ENCODE data around the gene SNX6. TPM values are rescaled to one million over a fixed set of nuclear protein-coding genes. Genes with fewer than 3 reads are reported as not detected.
"Not testable (repeated sequence)": the region's sequence is repeated elsewhere in the genome, so short reads cannot be mapped to it uniquely, and the experiment has no call there.

The SNX6 gene
- total and polyA plus RNA-seq, 2 donors: 62.9 to 86.5 TPM

GRCh38 chr14:34536951-34537676 lies 92.8 kb downstream of the SNX6 start:
- no peak overlapping the region for H3K4me3 ChIP-seq (ENCODE audit: low read length in 2 of 2)
- DNase-seq (ENCODE audit: low read depth in 6 of 9, low spot score in 9 of 9): no peak
- H3K27ac ChIP-seq (ENCODE audit: low read depth in 1 of 2, low read length in 1 of 2): no peak overlapping the region
- H3K27me3 ChIP-seq (ENCODE audit: control insufficient read depth in 2 of 2, insufficient read depth in 1 of 2, low read length in 1 of 2): no peaks in the 10 kb centered on the region
- H3K9me3 ChIP-seq (ENCODE audit: control insufficient read depth in 2 of 2, insufficient read depth in 1 of 2, low read length in 1 of 2): no peaks in the 10 kb centered on the region
- peaks cover 4 to 18% of the 10 kb centered on the region in 2 donors for H3K4me1 ChIP-seq (ENCODE audit: control insufficient read depth in 2 of 2, insufficient read depth in 2 of 2, low read length in 2 of 2)
- peaks cover 26 to 32% of the 10 kb centered on the region in 2 donors for H3K36me3 ChIP-seq (ENCODE audit: control insufficient read depth in 2 of 2, insufficient read depth in 2 of 2, low read length in 1 of 2)
- 96% methylated on average over 4 of the region's 4 CpGs for WGBS

- WGBS: 91% methylated on average over 1 of the region's 1 CpG
- no peak overlapping the region for H3K27ac ChIP-seq (ENCODE audit: low read depth in 1 of 2, low read length in 1 of 2)
- no peak for DNase-seq (ENCODE audit: low read depth in 6 of 9, low spot score in 9 of 9)
- H3K36me3 ChIP-seq (ENCODE audit: control insufficient read depth in 2 of 2, insufficient read depth in 2 of 2, low read length in 1 of 2): peaks cover 69 to 83% of the 10 kb centered on the region in 2 donors
- H3K4me3 ChIP-seq (ENCODE audit: low read length in 2 of 2): no peak overlapping the region
- H3K9me3 ChIP-seq (ENCODE audit: control insufficient read depth in 2 of 2, insufficient read depth in 1 of 2, low read length in 1 of 2): no peaks in the 10 kb centered on the region
- H3K27me3 ChIP-seq (ENCODE audit: control insufficient read depth in 2 of 2, insufficient read depth in 1 of 2, low read length in 1 of 2): no peaks in the 10 kb centered on the region
- no peaks in the 10 kb centered on the region for H3K4me1 ChIP-seq (ENCODE audit: control insufficient read depth in 2 of 2, insufficient read depth in 2 of 2, low read length in 2 of 2)
Observed at GRCh38 chr14:34527591-34527990, 102.4 kb downstream of the SNX6 start.

GRCh38 chr14:34524216-34524615 lies 105.7 kb downstream of the SNX6 start:
- H3K27ac ChIP-seq (ENCODE audit: low read depth in 1 of 2, low read length in 1 of 2); H3K4me3 ChIP-seq (ENCODE audit: low read length in 2 of 2); H3K27me3 ChIP-seq (ENCODE audit: control insufficient read depth in 2 of 2, insufficient read depth in 1 of 2, low read length in 1 of 2); DNase-seq (ENCODE audit: low read depth in 6 of 9, low spot score in 9 of 9); H3K9me3 ChIP-seq (ENCODE audit: control insufficient read depth in 2 of 2, insufficient read depth in 1 of 2, low read length in 1 of 2); H3K4me1 ChIP-seq (ENCODE audit: control insufficient read depth in 2 of 2, insufficient read depth in 2 of 2, low read length in 2 of 2): not testable (repeated sequence)
- 98% methylated on average over 8 of the region's 8 CpGs for WGBS
- peaks cover 72 to 83% of the 10 kb centered on the region in 2 donors for H3K36me3 ChIP-seq (ENCODE audit: control insufficient read depth in 2 of 2, insufficient read depth in 2 of 2, low read length in 1 of 2)

GRCh38 chr14:34522496-34522895 lies 107.5 kb downstream of the SNX6 start:
- WGBS: 95% methylated on average over 2 of the region's 2 CpGs
- peaks cover 69 to 80% of the 10 kb centered on the region in 2 donors for H3K36me3 ChIP-seq (ENCODE audit: control insufficient read depth in 2 of 2, insufficient read depth in 2 of 2, low read length in 1 of 2)

GRCh38 chr14:34521071-34521470 lies 108.9 kb downstream of the SNX6 start:
- H3K27ac ChIP-seq (ENCODE audit: low read depth in 1 of 2, low read length in 1 of 2); H3K4me1 ChIP-seq (ENCODE audit: control insufficient read depth in 2 of 2, insufficient read depth in 2 of 2, low read length in 2 of 2); DNase-seq (ENCODE audit: low read depth in 6 of 9, low spot score in 9 of 9); H3K4me3 ChIP-seq (ENCODE audit: low read length in 2 of 2); H3K9me3 ChIP-seq (ENCODE audit: control insufficient read depth in 2 of 2, insufficient read depth in 1 of 2, low read length in 1 of 2); H3K27me3 ChIP-seq (ENCODE audit: control insufficient read depth in 2 of 2, insufficient read depth in 1 of 2, low read length in 1 of 2): not testable (repeated sequence)
- peaks cover 59 to 69% of the 10 kb centered on the region in 2 donors for H3K36me3 ChIP-seq (ENCODE audit: control insufficient read depth in 2 of 2, insufficient read depth in 2 of 2, low read length in 1 of 2)
- WGBS: 98% methylated on average over 6 of the region's 6 CpGs

More at GRCh38 chr14:34522496-34522895, 107.5 kb downstream of the SNX6 start:
- H3K9me3 ChIP-seq (ENCODE audit: control insufficient read depth in 2 of 2, insufficient read depth in 1 of 2, low read length in 1 of 2): peaks cover 0 to 2% of the 10 kb centered on the region in 2 donors
- H3K27ac ChIP-seq (ENCODE audit: low read depth in 1 of 2, low read length in 1 of 2): no peak overlapping the region
- no peak overlapping the region for H3K4me3 ChIP-seq (ENCODE audit: low read length in 2 of 2)
- no peaks in the 10 kb centered on the region for H3K27me3 ChIP-seq (ENCODE audit: control insufficient read depth in 2 of 2, insufficient read depth in 1 of 2, low read length in 1 of 2)
- no peak for DNase-seq (ENCODE audit: low read depth in 6 of 9, low spot score in 9 of 9)
- H3K4me1 ChIP-seq (ENCODE audit: control insufficient read depth in 2 of 2, insufficient read depth in 2 of 2, low read length in 2 of 2): no peaks in the 10 kb centered on the region

GRCh38 chr14:34520304-34520970 lies 109.5 kb downstream of the SNX6 start:
- DNase-seq (ENCODE audit: low read depth in 6 of 9, low spot score in 9 of 9); H3K9me3 ChIP-seq (ENCODE audit: control insufficient read depth in 2 of 2, insufficient read depth in 1 of 2, low read length in 1 of 2); H3K27me3 ChIP-seq (ENCODE audit: control insufficient read depth in 2 of 2, insufficient read depth in 1 of 2, low read length in 1 of 2); H3K4me1 ChIP-seq (ENCODE audit: control insufficient read depth in 2 of 2, insufficient read depth in 2 of 2, low read length in 2 of 2); H3K27ac ChIP-seq (ENCODE audit: low read depth in 1 of 2, low read length in 1 of 2); H3K4me3 ChIP-seq (ENCODE audit: low read length in 2 of 2): not testable (repeated sequence)
- H3K36me3 ChIP-seq (ENCODE audit: control insufficient read depth in 2 of 2, insufficient read depth in 2 of 2, low read length in 1 of 2): peaks cover 57 to 63% of the 10 kb centered on the region in 2 donors
- WGBS: 98% methylated on average over 7 of the region's 7 CpGs

Other genes starting within 250 kb of the SNX6 start
- gene SPTSSA, start 167.9 kb downstream of the SNX6 start, total RNA-seq: 2.4 TPM
- gene SPTSSA, start 167.9 kb downstream of the SNX6 start, polyA plus RNA-seq: 34.7 TPM
- gene EAPP, start 90.4 kb downstream of the SNX6 start, total RNA-seq: 71.2 TPM
- 57.5 TPM for gene EAPP, start 90.4 kb downstream of the SNX6 start, polyA plus RNA-seq
- gene CFL2, start 84.4 kb upstream of the SNX6 start, total RNA-seq: 7.9 TPM
- gene CFL2, start 84.4 kb upstream of the SNX6 start, polyA plus RNA-seq: 32.6 TPM
- gene BAZ1A, start 245.2 kb upstream of the SNX6 start, total RNA-seq: 45.6 TPM
- gene BAZ1A, start 245.2 kb upstream of the SNX6 start, polyA plus RNA-seq: 41.2 TPM